ENCODE results near the gene SERGEF. TPM values are rescaled to one million over a fixed set of nuclear protein-coding genes. Genes with fewer than 3 reads are reported as not detected.

SERGEF gene
- total and polyA plus RNA-seq, 2 of the 13 experiments (the other 11 are each of a cell fraction or from before 2014, with no cell fraction given) = 54.5 to 114 TPM

GRCh38 chr11:17803754-17804334, 209.0 kb downstream of the SERGEF start:
- 93% methylated on average over 7 of the region's 7 CpGs for WGBS (ENCODE audit: low lambda C conversion rate)
- in situ Hi-C loops (cut with HindIII; ENCODE audit: extremely low pct_ligation_motif_present, low pct_unique_long_range_greater_than_20kb) (no loop called here), intact Hi-C loops (cut with micrococcal nuclease; ENCODE audit: unreplicated experiment) (no loop called here)
- Histone ChIP-seq H3K4me2 (ENCODE audit: low read depth, low read length) (no peak overlapping the region), H4K20me1 (ENCODE audit: insufficient read depth, low read length) (no peaks in the 10 kb centered on the region), H3K79me2 (ENCODE audit: insufficient read depth, low read length) (no peaks in the 10 kb centered on the region), H3K4me1 (ENCODE audit: insufficient read depth, low read length) (peaks cover 10% of the 10 kb centered on the region; the same call in 1 of the 2 replicates), H3K9ac (ENCODE audit: insufficient read depth, low read depth, low read length) (no peak overlapping the region), H3K27me3 (ENCODE audit: control insufficient read depth in 1 of 2, insufficient read depth in 2 of 2, low read length in 2 of 2) (no peaks in the 10 kb centered on the region), H3K9me3 (ENCODE audit: low read length) (no peaks in the 10 kb centered on the region), H2AFZ (ENCODE audit: low read length) (no peak overlapping the region), H3K36me3 (replicated peaks in 1 of 2; ENCODE audit: control insufficient read depth in 1 of 2, insufficient read depth in 2 of 2, low read length in 2 of 2) (peaks cover 0 to 10% of the 10 kb centered on the region in 2 experiments; a peak in 2 of 5 replicates), H3K4me3 (replicated peaks in 1 of 3; ENCODE audit: insufficient read depth in 1 of 3, low read depth in 2 of 3, low read length in 3 of 3) (no peak overlapping the region), H3K27ac (ENCODE audit: extremely low read length, insufficient read depth, low read length) (no peak overlapping the region)
- no peak for DNase-seq (ENCODE audit: low spot score)
- no TSS peak for BruUV-seq (replicated peaks)
- CTCF ChIA-PET (ENCODE audit: low intra/inter-chr PET ratio, low total read pairs) = no interaction called here
- POLR2A ChIA-PET = no interaction called here
- FAIRE-seq = no peak
- no peak for TF ChIP-seq MAF1 (CRISPR knock-in tag; IDR thresholded peaks at IDR 0.05; ENCODE audit: borderline replicate concordance)
- no peak for TF ChIP-seq ZNF607 (CRISPR knock-in tag; IDR thresholded peaks at IDR 0.05; ENCODE audit: borderline replicate concordance)
- no peak for TF ChIP-seq ZKSCAN1 (IDR thresholded peaks at IDR 0.05; ENCODE audit: low read length)
- no peak for TF ChIP-seq ZBTB8A (CRISPR knock-in tag; IDR thresholded peaks at IDR 0.05; ENCODE audit: borderline replicate concordance, low read depth)
- TF ChIP-seq KAT7 (CRISPR knock-in tag; IDR thresholded peaks at IDR 0.05; ENCODE audit: borderline replicate concordance) = no peak
- TF ChIP-seq JUND (CRISPR knock-in tag; IDR thresholded peaks at IDR 0.05) = no peak
- TF ChIP-seq KLF16 (CRISPR knock-in tag; IDR thresholded peaks at IDR 0.05) = no peak
- no peak for TF ChIP-seq SP1 (IDR thresholded peaks at IDR 0.05)
- no peak for TF ChIP-seq SP1 (CRISPR knock-in tag; IDR thresholded peaks at IDR 0.05)
- TF ChIP-seq SRF (IDR thresholded peaks at IDR 0.05; ENCODE audit: low read depth, low read length) = no peak
- no peak for TF ChIP-seq DNMT1 (CRISPR knock-in tag; IDR thresholded peaks at IDR 0.05)
- TF ChIP-seq, protein P1, sequence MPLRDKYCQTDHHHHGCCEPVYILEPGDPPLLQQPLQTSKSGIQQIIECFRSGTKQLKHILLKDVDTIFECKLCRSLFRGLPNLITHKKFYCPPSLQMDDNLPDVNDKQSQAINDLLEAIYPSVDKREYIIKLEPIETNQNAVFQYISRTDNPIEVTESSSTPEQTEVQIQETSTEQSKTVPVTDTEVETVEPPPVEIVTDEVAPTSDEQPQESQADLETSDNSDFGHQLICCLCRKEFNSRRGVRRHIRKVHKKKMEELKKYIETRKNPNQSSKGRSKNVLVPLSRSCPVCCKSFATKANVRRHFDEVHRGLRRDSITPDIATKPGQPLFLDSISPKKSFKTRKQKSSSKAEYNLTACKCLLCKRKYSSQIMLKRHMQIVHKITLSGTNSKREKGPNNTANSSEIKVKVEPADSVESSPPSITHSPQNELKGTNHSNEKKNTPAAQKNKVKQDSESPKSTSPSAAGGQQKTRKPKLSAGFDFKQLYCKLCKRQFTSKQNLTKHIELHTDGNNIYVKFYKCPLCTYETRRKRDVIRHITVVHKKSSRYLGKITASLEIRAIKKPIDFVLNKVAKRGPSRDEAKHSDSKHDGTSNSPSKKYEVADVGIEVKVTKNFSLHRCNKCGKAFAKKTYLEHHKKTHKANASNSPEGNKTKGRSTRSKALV (CRISPR knock-in tag; IDR thresholded peaks at IDR 0.05) = no peak
- TF ChIP-seq GATAD2A (CRISPR knock-in tag; IDR thresholded peaks at IDR 0.05) = no peak
- no peak for TF ChIP-seq NFKB2 (CRISPR knock-in tag; IDR thresholded peaks at IDR 0.05; ENCODE audit: borderline replicate concordance)
- TF ChIP-seq STAT5B (CRISPR knock-in tag; IDR thresholded peaks at IDR 0.05) = no peak
- TF ChIP-seq GATA4 (IDR thresholded peaks at IDR 0.05; ENCODE audit: borderline replicate concordance, low read depth) = no peak
- no peak for TF ChIP-seq ZNF83 (CRISPR knock-in tag; IDR thresholded peaks at IDR 0.05; ENCODE audit: borderline replicate concordance)
- no peak for TF ChIP-seq ZNF749 (CRISPR knock-in tag; IDR thresholded peaks at IDR 0.05; ENCODE audit: borderline replicate concordance)
- TF ChIP-seq SKI (IDR thresholded peaks at IDR 0.05; ENCODE audit: partially characterized antibody) = no peak
- TF ChIP-seq ZNF205 (CRISPR knock-in tag; IDR thresholded peaks at IDR 0.05) = no peak
- ATAC-seq = no peak
